Superior temporal gyrus (tissue), 1 donor: ENCODE data around the gene HIGD2B.
"Not testable (repeated sequence)": the region's sequence is repeated elsewhere in the genome, so short reads cannot be mapped to it uniquely, and the experiment has no call there.

Experiments
- DNase-seq: peaks from one replicate; pipeline ENCODE4 v3.0.0-alpha.2; 2016; ENCODE audit errors: extremely low spot score

The HIGD2B gene, protein sequence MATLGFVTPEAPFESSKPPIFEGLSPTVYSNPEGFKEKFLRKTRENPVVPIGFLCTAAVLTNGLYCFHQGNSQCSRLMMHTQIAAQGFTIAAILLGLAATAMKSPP

GRCh38 chr15:72685925-72686794 is at the start of gene HIGD2B, which contains the start of gene BBS4:
TSS of gene HIGD2B (minus strand) at chr15:72686182. CDS start at chr15:72676374, 9,808 bp downstream.
TSS of gene BBS4 (plus strand) at chr15:72686207. CDS start at chr15:72686228, 21 bp downstream.
- peak; percentile 88 for DNase-seq

- DNase-seq, result no peak
Measured at GRCh38 chr15:72735111-72735510, 49.1 kb upstream of the HIGD2B start.

DNA sequence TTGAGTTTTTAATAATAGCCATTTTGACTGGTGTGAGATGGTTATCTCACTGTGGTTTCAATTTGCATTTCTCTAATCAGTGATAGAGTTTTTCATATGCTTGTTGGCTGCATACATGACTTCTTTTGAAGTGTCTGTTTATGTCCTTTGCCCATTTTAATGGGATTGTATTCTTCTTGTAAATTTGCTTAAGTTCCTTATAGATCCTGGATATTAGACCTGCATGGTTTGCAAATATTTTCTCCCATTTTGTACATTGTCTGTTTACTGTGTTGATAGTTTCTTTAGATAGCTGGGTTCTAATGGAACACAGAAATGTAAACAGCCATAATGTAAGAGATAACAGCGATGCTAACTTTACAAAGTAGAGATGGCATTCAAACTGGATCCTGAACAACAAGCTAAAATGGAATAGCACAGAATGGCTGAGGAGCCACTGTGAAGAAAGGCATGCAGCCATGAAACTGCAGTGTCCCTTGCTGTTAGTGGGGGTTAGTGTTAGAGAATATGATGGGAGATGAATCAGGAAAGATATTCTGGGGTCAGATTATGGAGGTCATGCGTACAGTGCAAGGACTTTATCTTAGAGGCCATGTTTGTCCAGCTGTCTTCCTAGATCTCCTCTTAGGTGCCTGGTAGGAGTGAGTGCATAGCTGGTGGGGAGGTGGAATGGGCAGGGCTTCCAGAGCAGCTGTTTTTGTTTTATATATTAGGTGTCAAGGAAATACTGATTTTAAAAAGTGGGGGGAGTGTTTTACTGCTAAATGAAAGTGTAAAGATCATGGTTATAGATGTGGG is 48.2 kb upstream of the HIGD2B start:
- no peak for DNase-seq

DNA sequence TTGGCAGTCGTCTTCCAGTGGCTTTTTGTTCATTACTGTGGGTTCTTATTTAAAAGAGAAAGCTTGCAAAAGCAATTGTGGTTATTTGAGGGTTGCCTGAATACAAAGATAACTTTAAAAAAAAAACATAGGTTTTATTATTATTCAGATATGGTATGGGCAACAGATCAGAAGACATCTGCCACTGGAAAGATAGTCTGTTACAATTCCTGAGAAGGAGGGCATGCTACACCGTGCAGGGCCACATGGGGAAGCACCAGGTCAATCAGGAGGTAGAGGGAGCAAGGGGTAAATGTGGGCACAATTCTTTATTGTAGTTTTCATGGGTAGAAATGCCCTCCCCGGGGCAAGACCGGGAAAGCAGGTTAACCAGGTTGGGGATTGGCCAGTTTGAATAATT is 46.5 kb upstream of the HIGD2B start:
- DNase-seq, result no peak

- no peak for DNase-seq
Measured at GRCh38 chr15:72732086-72732485, 46.1 kb upstream of the HIGD2B start.

DNA sequence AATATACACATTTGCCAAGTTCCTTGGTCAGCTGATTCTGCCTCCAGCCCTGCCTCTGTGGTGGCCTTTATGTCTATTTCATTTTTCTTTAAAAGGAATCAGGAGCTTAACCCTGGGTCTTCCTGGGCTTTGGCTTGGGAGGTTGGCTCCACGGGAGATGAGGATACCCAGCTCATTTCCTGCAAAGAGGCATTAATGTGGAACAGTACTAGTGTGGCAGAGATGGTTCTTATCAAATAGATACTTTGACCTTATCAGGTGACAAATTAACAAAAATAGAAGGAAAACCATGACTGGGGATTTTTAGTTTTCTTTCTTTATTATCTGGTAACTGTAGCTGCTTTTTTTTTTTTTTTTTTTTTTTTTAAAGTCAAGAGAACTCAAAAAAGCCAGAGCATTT is 42.8 kb upstream of the HIGD2B start:
- no peak for DNase-seq

GRCh38 chr15:72728249-72728648 is 42.3 kb upstream of the HIGD2B start:
- DNase-seq, result not testable (repeated sequence)

DNA sequence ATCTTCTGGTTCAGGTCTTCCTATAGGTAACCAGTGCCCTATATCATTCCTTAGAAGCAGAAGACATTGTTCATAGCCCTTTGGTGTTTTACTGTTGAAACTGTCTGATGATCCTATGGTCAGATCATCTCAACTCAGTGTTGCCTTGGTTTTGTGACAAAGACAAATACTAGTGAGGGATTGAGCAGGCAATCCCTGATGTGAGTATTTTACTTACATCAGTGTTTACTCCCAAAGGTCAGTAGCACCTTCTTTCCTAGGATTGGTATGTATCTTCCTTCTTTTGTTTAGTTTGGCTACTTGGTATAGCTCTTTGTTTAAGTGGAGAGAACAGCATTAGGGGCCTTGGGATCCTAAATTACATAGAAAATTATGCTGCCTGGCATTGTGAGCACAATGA is 41.2 kb upstream of the HIGD2B start:
- DNase-seq, result no peak

- DNase-seq, result not testable (repeated sequence)
Measured at GRCh38 chr15:72725851-72726250, 39.9 kb upstream of the HIGD2B start.

DNA sequence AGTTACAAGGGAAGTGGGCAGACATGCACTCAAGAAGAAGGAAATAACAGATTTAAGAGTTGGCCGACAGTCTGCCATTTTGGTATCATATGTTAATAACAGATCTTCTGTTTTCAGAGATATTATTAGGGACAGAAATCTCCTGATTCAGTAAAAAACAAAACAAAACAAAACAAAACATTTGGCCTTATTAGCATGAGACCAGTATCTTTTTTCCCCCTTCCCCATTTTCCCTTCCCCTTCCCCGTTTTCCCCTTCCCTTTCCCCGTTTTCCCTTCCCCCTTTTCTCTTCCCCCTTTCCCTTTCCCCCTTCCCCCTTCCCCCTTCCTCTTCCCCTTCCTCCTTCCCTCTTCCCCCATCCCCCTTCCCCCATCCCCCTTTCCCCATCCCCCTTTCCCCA is 39.5 kb upstream of the HIGD2B start:
- no peak for DNase-seq

DNA sequence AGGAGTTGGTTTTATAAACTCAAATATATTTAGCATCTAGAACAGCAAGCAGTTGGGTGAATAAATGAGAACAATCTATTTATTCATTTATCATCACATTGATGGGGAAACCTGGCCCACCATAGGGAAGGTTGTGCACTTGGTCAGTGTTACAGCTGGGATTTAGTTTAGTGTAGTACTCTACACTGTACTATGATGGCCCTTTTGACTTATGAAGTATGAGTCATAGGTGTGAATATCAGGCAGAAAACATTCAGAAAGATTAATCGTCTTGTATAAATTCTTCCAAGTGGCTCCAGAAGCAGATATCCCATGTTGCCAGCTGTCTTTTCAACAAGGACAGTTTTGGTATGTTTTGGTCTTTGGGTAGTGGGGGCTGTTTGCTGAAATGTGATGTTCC is 38.0 kb upstream of the HIGD2B start:
- no peak for DNase-seq

GRCh38 chr15:72722071-72722696 is 36.2 kb upstream of the HIGD2B start:
- peak; percentile 77 for DNase-seq

DNA sequence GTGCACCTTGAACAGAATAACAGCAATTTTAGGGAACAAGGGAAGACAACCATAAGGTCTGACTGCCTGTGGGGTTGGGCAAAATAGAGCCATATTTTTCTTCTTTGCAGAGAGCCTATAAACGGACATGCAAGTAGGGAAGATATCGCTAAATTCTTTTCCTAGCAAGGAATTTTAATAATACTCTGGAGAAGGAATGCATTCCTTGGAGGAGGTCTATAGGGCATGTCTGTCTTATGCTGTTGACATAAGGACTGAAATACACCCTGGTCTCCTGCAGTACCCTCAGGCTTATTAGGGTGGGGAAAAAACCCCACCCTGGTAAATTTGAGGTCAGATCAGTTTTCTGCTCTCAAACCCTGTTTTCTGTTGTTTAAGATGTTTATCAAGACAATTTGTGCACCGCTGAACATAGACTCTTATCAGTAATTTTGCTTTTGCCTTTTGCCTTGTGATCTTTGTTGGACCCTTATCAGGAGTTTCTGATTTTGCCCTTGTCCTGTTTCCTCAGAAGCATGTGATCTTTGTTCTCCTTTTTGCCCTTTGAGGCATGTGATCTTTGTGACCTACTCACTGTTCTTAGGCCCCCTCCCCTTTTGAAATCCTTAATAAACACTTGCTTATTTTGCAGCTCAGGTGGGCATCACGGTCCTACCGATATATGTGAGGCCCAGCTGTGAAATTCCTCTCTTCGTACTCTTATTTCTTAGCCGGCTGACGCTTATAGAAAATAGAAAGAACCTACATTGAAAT is 22.7 kb upstream of the HIGD2B start:
- DNase-seq, result not testable (repeated sequence)

- no peak for DNase-seq
Measured at GRCh38 chr15:72706266-72706665, 20.3 kb upstream of the HIGD2B start.

GRCh38 chr15:72700076-72700475 is 14.1 kb upstream of the HIGD2B start:
- DNase-seq, result no peak

DNA sequence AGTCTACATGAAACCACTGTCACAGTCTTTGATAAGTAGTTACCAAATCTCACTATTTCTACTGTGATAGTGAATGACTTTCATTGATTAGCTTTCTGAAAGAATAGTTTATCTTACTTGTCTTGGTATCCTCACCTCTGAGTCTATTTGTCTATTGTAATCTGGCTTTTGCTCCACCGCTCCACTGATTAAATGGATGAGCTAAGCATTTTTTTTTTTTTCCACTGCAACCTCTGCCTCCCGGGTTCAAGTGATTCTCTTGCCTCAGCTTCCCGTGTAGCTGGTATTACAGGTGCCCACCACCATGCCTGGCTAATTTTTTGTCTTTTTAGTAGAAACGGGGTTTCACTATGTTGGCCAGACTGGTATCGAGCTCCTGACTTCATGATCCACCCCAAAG is 13.0 kb upstream of the HIGD2B start:
- DNase-seq, result no peak

DNA sequence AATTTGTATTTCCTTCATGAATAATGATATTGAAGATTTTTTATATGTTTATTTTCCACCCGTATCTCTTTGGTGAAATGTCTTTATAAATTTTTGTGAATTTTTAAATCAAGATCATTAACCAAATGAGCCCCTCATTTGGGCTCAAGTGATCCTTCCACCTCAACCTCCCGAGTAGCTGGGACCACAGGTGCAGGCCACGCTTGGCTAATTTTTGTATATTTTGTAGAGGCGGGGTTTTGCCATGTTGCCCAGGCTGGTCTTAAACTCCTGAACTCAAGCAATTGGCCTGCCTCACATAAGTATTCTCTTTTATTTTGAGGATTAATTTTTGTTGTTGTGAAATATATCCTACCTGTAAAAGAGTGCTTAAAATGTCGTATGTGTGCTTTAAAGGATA is 5.0 kb upstream of the HIGD2B start:
- DNase-seq, result no peak

DNA sequence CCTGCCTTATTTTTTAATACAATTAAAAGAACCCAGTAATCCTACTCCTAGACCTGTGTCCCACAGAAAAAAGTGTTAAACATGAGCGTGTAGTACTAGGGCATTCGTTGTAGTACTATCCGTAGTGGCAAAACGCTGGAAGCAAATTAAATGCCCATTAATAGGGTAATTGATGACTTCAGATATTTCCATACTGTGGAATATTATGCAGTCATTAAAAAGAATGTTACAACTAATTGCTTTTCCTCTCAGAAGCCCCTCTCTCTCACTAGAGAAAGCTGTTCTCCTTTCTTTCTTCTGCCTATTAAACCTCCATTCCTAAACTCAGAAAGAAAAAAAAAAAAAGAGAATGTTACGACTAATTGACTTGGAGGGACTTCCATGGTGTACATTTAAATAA is 2.7 kb upstream of the HIGD2B start:
- no peak for DNase-seq

DNA sequence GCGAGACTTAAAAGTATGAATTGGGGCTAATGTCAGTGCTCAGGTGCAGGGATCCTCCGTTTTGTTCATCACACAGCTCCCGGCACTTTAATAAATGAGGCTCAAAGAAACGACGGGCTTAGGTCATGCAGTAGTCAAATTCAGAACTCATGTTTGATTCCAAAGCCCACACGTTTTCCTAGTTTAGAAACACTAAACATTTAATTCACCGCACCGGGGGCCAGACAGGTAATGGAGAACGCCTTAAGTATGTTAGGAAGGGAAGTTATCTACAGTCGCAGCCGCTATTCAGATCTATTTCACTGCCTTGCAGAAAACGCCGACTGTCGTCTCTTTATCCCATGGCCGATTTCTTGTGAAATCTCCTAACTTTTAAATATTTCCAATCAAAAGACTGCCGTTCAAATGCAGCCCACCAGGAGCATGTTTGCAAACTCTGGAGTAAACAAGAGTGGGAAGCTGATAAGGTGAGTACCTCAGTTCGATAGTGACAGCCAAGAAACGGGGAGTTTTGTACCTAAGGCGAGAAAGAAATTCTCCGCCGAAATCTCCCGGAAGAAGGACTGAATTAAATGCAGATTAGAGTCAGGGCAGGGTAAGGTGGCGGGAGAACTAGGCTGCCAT is 569 bp downstream of the HIGD2B start:
- no peak for DNase-seq

DNA sequence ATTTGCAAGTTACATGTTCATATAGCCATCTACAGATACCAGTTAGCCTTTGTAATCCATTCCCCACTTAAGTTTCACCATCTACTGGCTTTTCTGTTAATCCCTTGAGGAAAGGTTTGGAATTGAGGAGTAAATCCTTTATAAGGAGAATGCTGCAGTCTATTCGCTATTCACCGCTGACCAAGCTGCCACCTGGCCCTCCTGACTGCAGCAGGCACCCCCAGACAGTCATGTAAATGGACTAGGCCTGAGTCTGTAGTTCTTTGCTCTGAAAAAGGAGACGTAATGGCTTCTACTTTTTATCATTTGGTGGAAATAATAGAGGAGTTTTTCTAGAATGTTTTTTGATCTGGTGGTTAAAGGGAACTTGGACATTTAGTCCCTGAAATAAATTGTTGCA is 3.2 kb downstream of the HIGD2B start:
- DNase-seq, result no peak

- no peak for DNase-seq
Measured at GRCh38 chr15:72680931-72681330, 5.1 kb downstream of the HIGD2B start.
